HCT116 (cell line): Measurements from ENCODE around the gene TJP1. TPM values are rescaled to one million over a fixed set of nuclear protein-coding genes. Genes with fewer than 3 reads are reported as not detected.

Experiments used
- ATAC-seq: fragments of 200-7000 bp; cut with Tn5 transposase; 2 replicates; pipeline ENCODE4 v1.9.1; 2020; ENCODE audit warnings: mild to moderate bottlenecking, moderate library complexity
- BruUV-seq: library from RNA; stranded (reverse); fragments of 400-500 nt; replicated peaks from 2 replicates; lab custom pipeline; 2021; lab: Mats Ljungman, UMichigan
- CTCF ChIA-PET: fragments of 300-600 bp; sonication (Branson Sonifier 250); formaldehyde crosslinking; loops from one replicate; lab custom pipeline; 2021; ENCODE audit warnings: antibody characterized with exemption; lab: Charles Lee
- POLR2A ChIA-PET: fragments of 300-600, 350-600 bp; sonication (Branson Sonifier 250); formaldehyde crosslinking; loops from one replicate; lab custom pipeline; 2021; ENCODE audit warnings: antibody characterized with exemption; lab: Charles Lee
- RAD21 ChIA-PET, 2 experiments: fragments of 300-600 bp; sonication (Branson Sonifier 250); formaldehyde crosslinking; loops; one replicate each; lab custom pipeline; 2023; ENCODE audit warnings: low total read pairs in 2 of 2; ENCODE audit not compliant: uncharacterized antibody in 2 of 2, unreplicated experiment in 2 of 2, low non-redundant PET in 1 of 2; lab: Charles Lee
- DNase-seq: peaks from one replicate; pipeline ENCODE4 v3.0.0-alpha.2; 2010; ENCODE audit warnings: low read depth, low spot score
- H2AFZ ChIP-seq: fragments of 200-600 bp; shearing (Covaris generic), sonication (generic); 2 replicates; pipeline ENCODE4 v1.6.1; 2017; ENCODE audit warnings: low read depth, mixed run types, mixed read lengths, antibody characterized with exemption, low read length; ENCODE audit not compliant: poor library complexity, severe bottlenecking
- H3K27ac ChIP-seq: 2 replicates; pipeline ENCODE4 v1.5.1; 2012; ENCODE audit warnings: low read depth, low read length
- H3K27me3 ChIP-seq: fragments of 200-600 bp; sonication (generic); 2 replicates; pipeline ENCODE4 v1.6.1; 2016; ENCODE audit warnings: mixed run types, low read length, mixed read lengths; ENCODE audit not compliant: insufficient read depth
- H3K36me3 ChIP-seq, 2 experiments: fragments of 200-500 bp in 1 of 2; fragments of 200-600 bp in 1 of 2; sonication (Bioruptor generic) in 1 of 2; sonication (generic) in 1 of 2; 2 replicates each; pipeline versions ENCODE4 v1.5.1 to v1.6.1; 2014 to 2016; ENCODE audit warnings: low read length in 2 of 2, inconsistent platforms in 1 of 2, mixed read lengths in 1 of 2, mixed run types in 1 of 2; ENCODE audit not compliant: insufficient read depth in 2 of 2, control insufficient read depth in 1 of 2
- H3K4me1 ChIP-seq, 2 experiments: fragments of 200-600 bp in 1 of 2; sonication (generic) in 1 of 2; 2 replicates each; pipeline versions ENCODE4 v1.5.1 to v1.6.1; 2012 to 2017; ENCODE audit warnings: low read length in 2 of 2, inconsistent platforms in 1 of 2, mild to moderate bottlenecking in 1 of 2, mixed read lengths in 1 of 2, mixed run types in 1 of 2, moderate library complexity in 1 of 2; ENCODE audit not compliant: insufficient read depth in 2 of 2, control insufficient read depth in 1 of 2
- H3K4me2 ChIP-seq: fragments of 200-600 bp; sonication (generic); 2 replicates; pipeline ENCODE4 v1.6.1; 2017; ENCODE audit warnings: mixed run types, low read length, mixed read lengths
- H3K4me3 ChIP-seq, 2 experiments: fragments of 200-600 bp in 1 of 2; sonication (generic) in 1 of 2; replicated peaks in 1 of 2; 2 replicates each; pipeline ENCODE4 v1.5.1; 2011 to 2016; ENCODE audit warnings: low read length in 2 of 2, control low read depth in 1 of 2, low read depth in 1 of 2, mild to moderate bottlenecking in 1 of 2, mixed read lengths in 1 of 2, mixed run types in 1 of 2
- H3K79me2 ChIP-seq: fragments of 200-600 bp; sonication (generic); 2 replicates; pipeline ENCODE4 v1.6.1; 2017; ENCODE audit warnings: mild to moderate bottlenecking, mixed run types, low read length, moderate library complexity, mixed read lengths; ENCODE audit not compliant: insufficient read depth
- H3K9ac ChIP-seq: fragments of 200-600 bp; sonication (generic); 2 replicates; pipeline ENCODE4 v1.6.1; 2016; ENCODE audit warnings: low read length, mixed read lengths
- H3K9me2 ChIP-seq: fragments of 200-600 bp; sonication (generic), shearing (Covaris generic); 2 replicates; pipeline ENCODE4 v1.6.1; 2017; ENCODE audit warnings: mixed run types, mild to moderate bottlenecking, moderate library complexity; ENCODE audit not compliant: insufficient read depth
- H3K9me3 ChIP-seq, 2 experiments: fragments of 200-500 bp in 1 of 2; fragments of 200-600 bp in 1 of 2; sonication (Bioruptor generic) in 1 of 2; sonication (generic) in 1 of 2; 2 replicates each; pipeline ENCODE4 v1.6.1; 2014 to 2017; ENCODE audit warnings: low read length in 2 of 2, mixed read lengths in 2 of 2, inconsistent platforms in 1 of 2, low read depth in 1 of 2, mild to moderate bottlenecking in 1 of 2, mixed run types in 1 of 2, moderate library complexity in 1 of 2; ENCODE audit not compliant: control insufficient read depth in 1 of 2, insufficient read depth in 1 of 2
- H4K20me1 ChIP-seq: fragments of 200-600 bp; sonication (generic), shearing (Covaris generic); 2 replicates; pipeline ENCODE4 v1.6.1; 2017; ENCODE audit warnings: mixed run types, mild to moderate bottlenecking, moderate library complexity; ENCODE audit not compliant: insufficient read depth
- CBX3 ChIP-seq: IDR thresholded peaks from 2 replicates; pipeline ENCODE4 v1.6.1; 2012; ENCODE audit warnings: low read depth
- CEBPB ChIP-seq: IDR thresholded peaks from 2 replicates; pipeline ENCODE4 v1.6.1; 2012; ENCODE audit warnings: low read depth
- EZH2phosphoT487 ChIP-seq: fragments of 200-600 bp; IDR thresholded peaks from 2 replicates; pipeline ENCODE4 v1.6.1; 2018; ENCODE audit warnings: antibody characterized with exemption, borderline replicate concordance
- FOSL1 ChIP-seq: IDR thresholded peaks from 2 replicates; pipeline ENCODE4 v1.6.1; 2012; ENCODE audit warnings: low read depth
- JUND ChIP-seq: IDR thresholded peaks from 2 replicates; pipeline ENCODE4 v1.6.1; 2012
- MAX ChIP-seq: IDR thresholded peaks from 2 replicates; pipeline ENCODE4 v1.6.1; 2012
- POLR2AphosphoS5 ChIP-seq: IDR thresholded peaks from 2 replicates; pipeline ENCODE4 v1.6.1; 2011; ENCODE audit warnings: mild to moderate bottlenecking, low read depth, low read length, moderate library complexity
- SRF ChIP-seq: IDR thresholded peaks from 2 replicates; pipeline ENCODE4 v1.6.1; 2012; ENCODE audit warnings: low read depth
- ZFX ChIP-seq: fragments of 450-650 bp; IDR thresholded peaks from 2 replicates; pipeline ENCODE4 v1.6.1; 2017
- ZNF274 ChIP-seq: fragments of 200-500 bp; sonication (Bioruptor generic); IDR thresholded peaks from 2 replicates; pipeline ENCODE4 v1.6.1; 2014; ENCODE audit warnings: mild to moderate bottlenecking, low read depth, low read length, inconsistent platforms
- intact Hi-C: fragments of 100-400 bp; cut with micrococcal nuclease; formaldehyde crosslinking; loops from 2 replicates; pipeline ENCODE4 v1.10.0; 2022
- total RNA-seq: library from RNA; stranded (reverse); gene quantifications from one replicate; pipeline ENCODE4 v1.2.1, GENCODE V29; 2021; ENCODE audit not compliant: unreplicated experiment
- TF ChIP-seq, protein P1 (sequence below), 3 experiments: fragments of 200-600 bp in 1 of 3; sonication (generic) in 1 of 3; IDR thresholded peaks in 2 of 3; conservative IDR thresholded peaks in 1 of 3; 2 replicates each; pipeline ENCODE4 v1.5.1; 2012 to 2017; ENCODE audit warnings: low read depth in 2 of 3, low read length in 2 of 3, antibody characterized with exemption in 1 of 3, borderline replicate concordance in 1 of 3, control low read depth in 1 of 3, mild to moderate bottlenecking in 1 of 3, mixed read lengths in 1 of 3, mixed run types in 1 of 3, moderate library complexity in 1 of 3; ENCODE audit not compliant: insufficient read depth in 1 of 3
- TF ChIP-seq, protein P2 (sequence below): IDR thresholded peaks from 2 replicates; pipeline ENCODE4 v1.6.1; 2012
- TF ChIP-seq, protein P3 (sequence below): IDR thresholded peaks from 2 replicates; pipeline ENCODE4 v1.6.1; 2012; ENCODE audit warnings: low read depth

TJP1 gene
- total RNA-seq, 1 experiment from 2014 or later = 83.6 TPM

- TF ChIP-seq CBX3 (no peak), FOSL1 (no peak), JUND (no peak), MAX (no peak), POLR2AphosphoS5 (no peak), CEBPB (no peak), SRF (no peak), ZFX (no peak), EZH2phosphoT487 (no peak)
- TF ChIP-seq, protein P1, sequence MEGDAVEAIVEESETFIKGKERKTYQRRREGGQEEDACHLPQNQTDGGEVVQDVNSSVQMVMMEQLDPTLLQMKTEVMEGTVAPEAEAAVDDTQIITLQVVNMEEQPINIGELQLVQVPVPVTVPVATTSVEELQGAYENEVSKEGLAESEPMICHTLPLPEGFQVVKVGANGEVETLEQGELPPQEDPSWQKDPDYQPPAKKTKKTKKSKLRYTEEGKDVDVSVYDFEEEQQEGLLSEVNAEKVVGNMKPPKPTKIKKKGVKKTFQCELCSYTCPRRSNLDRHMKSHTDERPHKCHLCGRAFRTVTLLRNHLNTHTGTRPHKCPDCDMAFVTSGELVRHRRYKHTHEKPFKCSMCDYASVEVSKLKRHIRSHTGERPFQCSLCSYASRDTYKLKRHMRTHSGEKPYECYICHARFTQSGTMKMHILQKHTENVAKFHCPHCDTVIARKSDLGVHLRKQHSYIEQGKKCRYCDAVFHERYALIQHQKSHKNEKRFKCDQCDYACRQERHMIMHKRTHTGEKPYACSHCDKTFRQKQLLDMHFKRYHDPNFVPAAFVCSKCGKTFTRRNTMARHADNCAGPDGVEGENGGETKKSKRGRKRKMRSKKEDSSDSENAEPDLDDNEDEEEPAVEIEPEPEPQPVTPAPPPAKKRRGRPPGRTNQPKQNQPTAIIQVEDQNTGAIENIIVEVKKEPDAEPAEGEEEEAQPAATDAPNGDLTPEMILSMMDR (IDR thresholded peaks at IDR 0.05 in 2 of 3, conservative IDR thresholded peaks at IDR 0.05 in 1 of 3; ENCODE audit: borderline replicate concordance in 1 of 3, insufficient read depth in 1 of 3, low read depth in 2 of 3, low read length in 2 of 3) = no peak
- TF ChIP-seq, protein P2, sequence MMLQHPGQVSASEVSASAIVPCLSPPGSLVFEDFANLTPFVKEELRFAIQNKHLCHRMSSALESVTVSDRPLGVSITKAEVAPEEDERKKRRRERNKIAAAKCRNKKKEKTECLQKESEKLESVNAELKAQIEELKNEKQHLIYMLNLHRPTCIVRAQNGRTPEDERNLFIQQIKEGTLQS = no peak
These were observed 40.0 kb upstream of the TJP1 start (continued) for GRCh38 chr15:29862271-29862670.

- Histone ChIP-seq H3K79me2 (no peaks in the 10 kb centered on the region), H3K4me1 (no peaks in the 10 kb centered on the region), H3K9me3 (no peaks in the 10 kb centered on the region), H4K20me1 (no peaks in the 10 kb centered on the region), H3K9ac (no peak overlapping the region), H3K27ac (no peak overlapping the region), H3K36me3 (no peaks in the 10 kb centered on the region), H3K4me3 (no peak overlapping the region), H3K27me3 (no peaks in the 10 kb centered on the region), H3K4me2 (no peak overlapping the region), H3K9me2 (no peaks in the 10 kb centered on the region), H2AFZ (no peak overlapping the region)
- ChIA-PET CTCF (no interaction called here), POLR2A (no interaction called here), RAD21 (no interaction called here)
- no TSS peak for BruUV-seq
- ATAC-seq = no peak
- intact Hi-C loops = no loop called here
- TF ChIP-seq ZFX (no peak), ZNF274 (no peak), CEBPB (no peak)
- TF ChIP-seq, protein P3, sequence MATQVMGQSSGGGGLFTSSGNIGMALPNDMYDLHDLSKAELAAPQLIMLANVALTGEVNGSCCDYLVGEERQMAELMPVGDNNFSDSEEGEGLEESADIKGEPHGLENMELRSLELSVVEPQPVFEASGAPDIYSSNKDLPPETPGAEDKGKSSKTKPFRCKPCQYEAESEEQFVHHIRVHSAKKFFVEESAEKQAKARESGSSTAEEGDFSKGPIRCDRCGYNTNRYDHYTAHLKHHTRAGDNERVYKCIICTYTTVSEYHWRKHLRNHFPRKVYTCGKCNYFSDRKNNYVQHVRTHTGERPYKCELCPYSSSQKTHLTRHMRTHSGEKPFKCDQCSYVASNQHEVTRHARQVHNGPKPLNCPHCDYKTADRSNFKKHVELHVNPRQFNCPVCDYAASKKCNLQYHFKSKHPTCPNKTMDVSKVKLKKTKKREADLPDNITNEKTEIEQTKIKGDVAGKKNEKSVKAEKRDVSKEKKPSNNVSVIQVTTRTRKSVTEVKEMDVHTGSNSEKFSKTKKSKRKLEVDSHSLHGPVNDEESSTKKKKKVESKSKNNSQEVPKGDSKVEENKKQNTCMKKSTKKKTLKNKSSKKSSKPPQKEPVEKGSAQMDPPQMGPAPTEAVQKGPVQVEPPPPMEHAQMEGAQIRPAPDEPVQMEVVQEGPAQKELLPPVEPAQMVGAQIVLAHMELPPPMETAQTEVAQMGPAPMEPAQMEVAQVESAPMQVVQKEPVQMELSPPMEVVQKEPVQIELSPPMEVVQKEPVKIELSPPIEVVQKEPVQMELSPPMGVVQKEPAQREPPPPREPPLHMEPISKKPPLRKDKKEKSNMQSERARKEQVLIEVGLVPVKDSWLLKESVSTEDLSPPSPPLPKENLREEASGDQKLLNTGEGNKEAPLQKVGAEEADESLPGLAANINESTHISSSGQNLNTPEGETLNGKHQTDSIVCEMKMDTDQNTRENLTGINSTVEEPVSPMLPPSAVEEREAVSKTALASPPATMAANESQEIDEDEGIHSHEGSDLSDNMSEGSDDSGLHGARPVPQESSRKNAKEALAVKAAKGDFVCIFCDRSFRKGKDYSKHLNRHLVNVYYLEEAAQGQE = no peak
- DNase-seq = no peak
These were observed 38.6 kb upstream of the TJP1 start for GRCh38 chr15:29860872-29861271.
